Ovary (tissue), 3 donors: ENCODE data around the gene BOLA3.

ENCODE experiments used
- CTCF ChIP-seq, 3 donors: fragments of 450-650 bp in 2 of 3; fragments of 200-600 bp in 1 of 3; IDR thresholded peaks; one replicate each; pipeline versions ENCODE4 v1.5.1 to v1.8.0; 2016 to 2022; ENCODE audit warnings: antibody characterized with exemption in 3 of 3, mild to moderate bottlenecking in 1 of 3
- EP300 ChIP-seq: sonication (generic); formaldehyde crosslinking; IDR thresholded peaks from one replicate; pipeline ENCODE4 v1.6.1; 2017; ENCODE audit warnings: antibody characterized with exemption
- POLR2A ChIP-seq: fragments of 450-650 bp; IDR thresholded peaks from one replicate; pipeline ENCODE4 v1.6.1; 2017; ENCODE audit warnings: antibody characterized with exemption, mild to moderate bottlenecking, moderate library complexity
- donor health status: DM: no; HTN: no; CAD: no.

- no peak for TF ChIP-seq CTCF (IDR thresholded peaks at IDR 0.05)
- TF ChIP-seq POLR2A: no peak
- TF ChIP-seq EP300: no peak
These were observed 19.5 kb downstream of the BOLA3 start for GRCh38 chr2:74128206-74128605.
